CD4-positive, alpha-beta T cell treated with Interleukin-15 for 4 hours (primary cell): ENCODE results near the gene SYT12.
"Not testable (repeated sequence)": the region's sequence is repeated elsewhere in the genome, so short reads cannot be mapped to it uniquely, and the experiment has no call there.

Experiments
- DNase-seq: peaks from one replicate; pipeline ENCODE4 v3.0.0-alpha.2; 2020; ENCODE audit warnings: low spot score

The SYT12 gene, protein sequence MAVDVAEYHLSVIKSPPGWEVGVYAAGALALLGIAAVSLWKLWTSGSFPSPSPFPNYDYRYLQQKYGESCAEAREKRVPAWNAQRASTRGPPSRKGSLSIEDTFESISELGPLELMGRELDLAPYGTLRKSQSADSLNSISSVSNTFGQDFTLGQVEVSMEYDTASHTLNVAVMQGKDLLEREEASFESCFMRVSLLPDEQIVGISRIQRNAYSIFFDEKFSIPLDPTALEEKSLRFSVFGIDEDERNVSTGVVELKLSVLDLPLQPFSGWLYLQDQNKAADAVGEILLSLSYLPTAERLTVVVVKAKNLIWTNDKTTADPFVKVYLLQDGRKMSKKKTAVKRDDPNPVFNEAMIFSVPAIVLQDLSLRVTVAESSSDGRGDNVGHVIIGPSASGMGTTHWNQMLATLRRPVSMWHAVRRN

DNA sequence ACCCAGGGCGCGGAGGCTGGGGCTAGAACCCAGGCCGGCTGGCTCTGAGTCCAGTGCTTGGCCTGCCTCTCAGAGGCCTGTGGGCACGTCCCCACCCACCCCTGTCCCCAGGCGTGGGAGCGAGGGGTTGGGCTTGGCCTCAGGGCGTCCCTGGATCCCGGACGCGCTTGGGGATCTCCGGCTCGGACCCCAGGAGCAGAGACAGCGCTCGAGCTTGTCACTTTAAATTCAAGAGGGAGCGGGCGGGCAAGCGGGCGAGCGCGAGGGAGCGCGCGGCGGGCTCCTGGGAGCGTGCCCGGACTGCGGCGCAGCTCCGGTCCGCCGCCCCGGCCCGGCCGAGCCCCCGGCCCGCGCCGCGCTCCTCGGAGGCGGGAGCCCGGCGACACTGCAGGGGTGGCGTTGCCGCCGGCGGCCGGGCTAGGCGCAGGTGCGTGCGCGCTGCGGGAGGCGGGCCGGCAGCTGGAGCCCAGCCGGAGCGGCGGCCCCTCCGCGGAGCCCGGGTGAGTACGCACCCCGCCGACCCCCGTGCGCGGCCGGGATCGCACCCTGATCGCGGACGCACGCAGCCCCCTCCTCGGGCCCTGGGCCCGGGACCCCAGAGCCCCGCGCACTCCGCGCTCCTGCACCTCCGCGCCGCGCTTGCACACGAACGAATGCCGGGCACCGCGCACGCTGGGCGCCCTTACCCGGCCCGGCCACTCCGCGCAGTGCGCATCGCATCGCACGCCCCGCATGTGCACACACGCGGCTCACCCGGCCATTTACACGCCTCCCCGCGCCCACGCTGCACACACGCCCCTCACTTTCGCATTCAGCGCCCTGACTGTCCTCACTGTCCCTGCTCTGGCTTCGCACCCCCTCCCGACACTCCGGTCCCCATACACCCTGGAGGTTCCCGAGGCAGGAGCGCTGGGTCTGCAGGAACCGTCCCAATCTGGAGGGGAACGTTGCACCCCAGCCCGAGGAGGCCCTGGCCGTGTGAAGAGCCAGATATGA is at the start of gene SYT12:
Gene SYT12 (plus strand): TSS at position 174 of the 996 bp plus-strand sequence. CDS start 7,011 bp downstream, outside the sequence.
- no peak for DNase-seq

DNA sequence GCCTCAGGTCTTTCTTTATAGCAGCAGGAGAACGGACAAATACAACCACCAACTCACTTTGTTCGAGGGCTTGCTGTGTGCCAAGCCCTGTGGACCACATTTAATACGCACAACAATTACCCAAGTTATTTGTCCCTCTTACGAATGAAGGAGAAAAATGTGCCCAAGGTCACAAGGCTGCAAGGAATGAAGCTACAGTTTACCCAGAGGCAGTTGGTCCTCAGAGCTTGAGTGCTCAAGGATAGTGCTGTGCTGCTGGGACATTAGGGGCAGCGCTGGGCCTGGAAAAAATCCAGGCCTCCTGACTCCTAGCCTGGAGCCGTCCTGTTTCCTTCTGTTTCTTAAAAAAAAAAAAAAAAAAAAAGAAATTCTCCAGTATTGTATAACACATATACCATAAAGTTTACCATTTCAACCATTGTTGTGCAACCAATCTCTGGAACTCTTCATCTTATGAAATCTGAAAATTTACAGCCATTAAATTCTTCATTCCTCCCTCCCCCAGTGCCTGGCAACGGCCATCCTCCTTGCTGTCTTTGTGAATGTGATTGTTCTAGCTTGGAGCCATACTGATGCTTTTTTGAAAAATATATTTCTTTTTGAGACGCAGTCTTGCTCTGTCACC is 48.9 kb upstream of the SYT12 start:
- no peak for DNase-seq

DNA sequence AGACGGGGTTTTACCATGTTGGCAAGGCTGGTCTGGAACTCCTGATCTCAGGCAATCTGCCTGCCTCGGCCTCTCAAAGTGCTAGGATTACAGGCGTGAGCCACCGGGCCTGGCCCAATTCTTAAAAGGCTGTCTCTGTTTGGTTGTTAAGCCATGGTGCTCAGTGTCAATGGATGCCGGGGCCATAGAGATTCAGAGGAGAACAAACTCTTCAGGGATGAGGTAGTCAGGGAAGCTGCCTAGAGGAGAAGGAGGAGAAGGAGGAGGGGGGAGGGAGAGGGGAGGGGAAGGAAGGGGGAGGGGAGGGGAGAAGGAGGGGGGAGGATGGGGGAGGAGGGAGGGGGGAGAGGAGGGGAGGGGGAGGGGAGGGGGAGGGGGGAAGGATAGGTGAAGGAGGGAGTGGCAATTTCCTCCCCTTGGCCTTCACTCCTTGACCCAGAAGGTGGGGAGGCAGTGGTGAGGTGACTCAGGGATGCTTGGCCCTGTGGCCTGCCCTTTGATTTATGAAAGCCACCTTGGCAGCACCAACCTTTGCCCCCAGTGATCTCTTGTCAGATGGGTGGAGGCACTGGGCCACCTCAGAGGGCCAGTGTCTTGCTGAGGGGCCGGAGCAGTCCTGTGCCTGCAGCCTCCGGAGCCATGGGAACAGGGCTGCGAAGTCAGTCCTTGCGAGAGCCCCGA is 48.1 kb upstream of the SYT12 start, which contains the start of gene C11orf86:
Gene C11orf86 (plus strand): TSS at position 581 of the 681 bp plus-strand sequence. CDS start 59 bp downstream, at position 640.
- no peak for DNase-seq

DNA sequence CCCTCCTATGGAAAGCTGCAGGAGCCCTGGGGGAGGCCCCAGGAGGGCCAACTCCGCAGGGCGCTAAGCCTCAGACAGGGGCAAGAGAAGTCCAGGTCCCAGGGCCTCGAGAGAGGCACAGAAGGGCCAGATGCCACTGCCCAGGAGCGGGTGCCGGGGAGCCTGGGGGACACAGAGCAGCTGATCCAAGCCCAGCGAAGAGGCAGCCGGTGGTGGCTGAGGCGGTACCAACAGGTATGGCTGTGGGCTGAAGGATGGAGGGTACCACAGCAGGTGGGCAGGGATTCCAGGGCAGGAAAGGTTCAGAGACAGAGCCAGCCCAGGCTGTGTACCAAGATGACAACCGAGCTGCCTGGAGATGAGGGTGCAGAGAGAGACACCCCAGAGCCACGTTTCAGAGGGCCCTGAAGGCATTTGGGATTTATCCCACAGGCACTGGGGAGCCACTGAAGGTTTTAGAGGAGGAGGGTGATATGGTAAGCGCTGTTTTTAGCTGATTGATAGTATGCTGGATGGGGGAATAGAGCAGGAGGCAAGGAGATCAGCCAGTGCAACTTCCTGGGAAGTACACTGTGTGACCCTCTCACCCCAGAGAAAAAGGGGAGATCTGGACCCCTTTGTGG is 47.4 kb upstream of the SYT12 start:
- no peak for DNase-seq

DNA sequence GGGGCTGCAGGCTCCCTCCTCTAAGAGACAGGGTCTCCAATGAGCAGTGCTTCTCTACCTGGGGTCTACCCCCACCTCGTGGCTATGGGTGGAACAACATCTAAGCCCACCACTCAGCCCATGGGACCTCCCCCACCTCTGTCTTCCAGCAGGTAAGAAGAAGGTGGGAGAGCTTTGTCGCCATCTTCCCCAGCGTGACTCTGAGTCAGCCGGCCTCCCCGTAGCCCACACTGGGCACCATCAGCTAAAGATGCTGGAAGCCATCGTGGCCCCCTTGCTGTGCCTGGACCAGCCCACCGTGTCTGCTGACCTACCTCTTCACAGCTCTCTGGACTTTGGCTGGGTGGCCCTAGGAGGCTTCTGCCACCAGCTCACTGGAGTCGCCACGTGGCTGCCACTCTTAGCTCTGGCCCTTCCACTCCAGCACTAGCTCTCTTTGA is 46.9 kb upstream of the SYT12 start:
- no peak for DNase-seq

DNA sequence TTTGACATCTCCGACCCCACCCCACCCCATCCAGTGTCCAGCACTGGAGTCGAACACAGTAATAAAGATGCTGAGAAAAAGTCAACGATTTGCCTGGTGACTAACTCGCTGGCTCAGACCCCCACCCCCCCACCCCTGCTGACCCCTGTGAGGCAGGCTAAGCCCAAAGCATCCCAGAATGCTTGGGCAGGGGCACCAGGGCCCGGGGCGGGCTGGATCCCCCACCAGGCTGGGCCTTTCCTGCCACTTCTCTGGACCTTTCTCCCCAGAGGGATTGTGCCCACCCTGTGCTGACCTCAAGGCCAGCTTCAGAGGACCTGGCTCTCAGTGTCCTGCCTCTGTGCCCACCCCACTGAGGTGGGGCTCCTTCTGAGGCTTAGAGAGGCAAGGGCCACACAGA is 46.0 kb upstream of the SYT12 start:
- DNase-seq: no peak

- no peak for DNase-seq
Observed at GRCh38 chr11:66978229-66978628, 44.7 kb upstream of the SYT12 start.

- no peak for DNase-seq
Observed at GRCh38 chr11:66978717-66979116, 44.2 kb upstream of the SYT12 start.

- DNase-seq: no peak
Observed at GRCh38 chr11:66979336-66979980, 43.5 kb upstream of the SYT12 start.

DNA sequence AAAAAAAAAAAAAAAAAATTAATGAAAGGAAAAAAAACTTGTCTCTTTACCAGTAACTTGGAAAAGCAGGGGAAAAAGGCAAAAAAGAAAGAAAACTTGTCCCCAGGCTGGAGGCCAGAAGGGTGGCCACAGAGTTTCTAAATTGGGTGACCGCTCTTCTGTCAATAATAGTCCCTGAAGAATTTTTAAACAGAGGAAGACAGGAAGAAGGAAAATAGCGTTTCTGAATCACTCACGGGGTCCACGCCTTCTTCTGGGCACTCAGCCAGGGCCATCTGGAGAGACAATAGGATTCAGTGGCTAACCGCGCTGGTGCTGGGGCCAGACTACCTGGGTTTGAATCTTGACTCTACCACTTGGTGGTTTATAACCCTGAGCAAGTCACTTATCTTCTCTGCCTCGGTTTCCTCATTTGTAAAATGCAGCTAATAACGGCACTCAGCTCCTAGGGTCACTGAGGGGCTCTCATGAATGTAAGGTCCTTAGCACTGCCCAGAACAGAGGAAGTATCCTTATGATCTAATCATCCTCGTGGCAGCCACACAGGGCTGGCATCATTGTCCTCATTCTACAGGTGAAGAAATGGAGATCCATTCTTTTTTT is 40.9 kb upstream of the SYT12 start:
- no peak for DNase-seq

- DNase-seq: no peak
Observed at GRCh38 chr11:66983275-66983924, 39.5 kb upstream of the SYT12 start.

- DNase-seq: no peak
Observed at GRCh38 chr11:66985508-66986177, 37.3 kb upstream of the SYT12 start.

- DNase-seq: no peak
Observed at GRCh38 chr11:66986178-66986545, 36.8 kb upstream of the SYT12 start.

DNA sequence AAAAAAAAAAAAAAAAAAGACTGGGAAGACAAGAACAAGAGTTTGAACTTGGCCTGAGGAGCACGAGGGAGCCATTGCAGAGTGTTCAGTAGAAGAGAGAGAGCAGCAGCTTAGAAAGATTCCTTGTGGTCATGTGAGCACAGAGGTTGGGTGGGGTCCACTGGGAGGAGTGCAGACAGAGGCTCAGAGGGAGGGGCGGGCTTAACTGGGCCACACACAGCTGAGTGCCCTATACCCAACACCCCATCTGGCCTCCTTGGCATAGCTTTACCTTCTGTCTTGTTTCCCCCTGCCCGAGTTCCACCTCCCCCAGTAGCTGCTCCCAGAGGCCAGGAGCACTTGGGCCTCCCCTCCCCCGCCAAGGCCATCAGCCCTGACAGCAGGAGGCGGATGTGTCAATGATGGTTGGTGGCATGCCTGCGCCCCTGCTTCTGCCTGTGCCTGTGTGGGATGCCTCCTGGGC is 35.7 kb upstream of the SYT12 start:
- no peak for DNase-seq

- no peak for DNase-seq
Observed at GRCh38 chr11:66987924-66988637, 34.9 kb upstream of the SYT12 start.

GRCh38 chr11:66988741-66989140 is 34.2 kb upstream of the SYT12 start:
- DNase-seq: not testable (repeated sequence)

- DNase-seq: not testable (repeated sequence)
Observed at GRCh38 chr11:66989360-66989759, 33.6 kb upstream of the SYT12 start.

DNA sequence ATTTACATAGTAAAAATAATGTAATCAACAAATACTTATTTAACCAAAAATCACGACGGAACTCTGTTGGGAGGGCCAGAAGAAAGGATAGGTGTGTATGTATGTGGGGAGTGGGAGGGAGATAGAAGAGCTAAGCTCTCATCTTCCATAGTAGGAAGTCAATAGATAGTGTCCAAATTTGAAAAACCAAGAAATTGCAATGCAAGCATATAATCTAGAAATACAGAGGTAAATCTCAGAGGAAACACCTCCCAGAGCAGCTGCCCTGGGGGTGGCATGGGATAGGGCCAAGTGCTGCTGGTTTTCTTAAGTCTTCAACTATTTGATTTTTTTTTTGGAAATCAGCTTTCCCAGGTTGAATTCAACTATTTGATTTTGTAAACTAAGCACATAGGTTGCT is 30.9 kb upstream of the SYT12 start:
- no peak for DNase-seq
